Astrocyte (in vitro differentiated cells and primary cell): ENCODE data around the gene KIF23. TPM values are rescaled to one million over a fixed set of nuclear protein-coding genes. Genes with fewer than 3 reads are reported as not detected.
A peak's percentile ranks its signal among the peaks of the same experiment; 100 is the strongest.

ENCODE experiments used
- DNase-seq: peaks from one replicate; pipeline ENCODE4 v3.0.0-alpha.2; 2010; ENCODE audit warnings: low read depth
- FAIRE-seq: peaks from 2 replicates; lab custom pipeline; 2011; peaks lifted over from hg19 to GRCh38; lab: Jason Lieb, UNC
- H2AFZ ChIP-seq: 2 replicates; pipeline ENCODE4 v1.6.0; 2012; ENCODE audit warnings: low read depth, low read length, inconsistent platforms
- H3K27ac ChIP-seq: 2 replicates; pipeline ENCODE4 v1.5.1; 2011; ENCODE audit warnings: low read depth, low read length, inconsistent platforms
- H3K27me3 ChIP-seq: 2 replicates; pipeline ENCODE4 v1.6.0; 2011; ENCODE audit warnings: low read length, inconsistent platforms; ENCODE audit not compliant: insufficient read depth
- H3K36me3 ChIP-seq: 2 replicates; pipeline ENCODE4 v1.5.1; 2011; ENCODE audit warnings: low read length, inconsistent platforms; ENCODE audit not compliant: insufficient read depth
- H3K4me1 ChIP-seq: 2 replicates; pipeline ENCODE4 v1.5.1; 2011; ENCODE audit warnings: low read length, inconsistent platforms; ENCODE audit not compliant: insufficient read depth
- H3K4me2 ChIP-seq: 2 replicates; pipeline ENCODE4 v1.6.0; 2012; ENCODE audit warnings: low read length, inconsistent platforms
- H3K4me3 ChIP-seq: 2 replicates; pipeline ENCODE4 v1.5.1; 2011; ENCODE audit warnings: low read depth, mild to moderate bottlenecking, low read length, inconsistent platforms; ENCODE audit not compliant: insufficient read depth
- H3K79me2 ChIP-seq: 2 replicates; pipeline ENCODE4 v1.6.0; 2012; ENCODE audit warnings: mild to moderate bottlenecking, low read length, inconsistent platforms; ENCODE audit not compliant: insufficient read depth
- H3K9ac ChIP-seq: 2 replicates; pipeline ENCODE4 v1.6.0; 2012; ENCODE audit warnings: mild to moderate bottlenecking, low read length, inconsistent platforms
- H3K9me3 ChIP-seq: 2 replicates; pipeline ENCODE4 v1.5.1; 2012; ENCODE audit warnings: low read depth, mild to moderate bottlenecking, low read length, inconsistent platforms; ENCODE audit not compliant: insufficient read depth
- H4K20me1 ChIP-seq: 2 replicates; pipeline ENCODE4 v1.6.0; 2012; ENCODE audit warnings: low read length, inconsistent platforms; ENCODE audit not compliant: insufficient read depth
- H3K27ac Mint-ChIP-seq: one replicate; pipeline ENCODE4 v1.8.0; 2021; ENCODE audit warnings: mild to moderate bottlenecking, mixed read lengths; ENCODE audit not compliant: unreplicated experiment
- H3K27me3 Mint-ChIP-seq: one replicate; pipeline ENCODE4 v1.8.0; 2021; ENCODE audit warnings: low read depth, mixed read lengths; ENCODE audit not compliant: unreplicated experiment
- H3K36me3 Mint-ChIP-seq: one replicate; pipeline ENCODE4 v1.8.0; 2021; ENCODE audit warnings: low read depth, mixed read lengths; ENCODE audit not compliant: unreplicated experiment
- H3K4me1 Mint-ChIP-seq: one replicate; pipeline ENCODE4 v1.8.0; 2021; ENCODE audit warnings: low read depth, mixed read lengths; ENCODE audit not compliant: unreplicated experiment
- H3K4me3 Mint-ChIP-seq: one replicate; pipeline ENCODE4 v1.8.0; 2021; ENCODE audit warnings: mild to moderate bottlenecking, moderate library complexity, mixed read lengths; ENCODE audit not compliant: unreplicated experiment
- H3K9me3 Mint-ChIP-seq: one replicate; pipeline ENCODE4 v1.8.0; 2021; ENCODE audit warnings: mild to moderate bottlenecking, mixed read lengths; ENCODE audit not compliant: unreplicated experiment
- EZH2 ChIP-seq: IDR thresholded peaks from 2 replicates; pipeline ENCODE4 v1.6.1; 2012; ENCODE audit warnings: mild to moderate bottlenecking, low read length, inconsistent platforms; ENCODE audit not compliant: insufficient read depth
- total RNA-seq: library from RNA; stranded (reverse); gene quantifications from 2 replicates; pipeline ENCODE4 v1.2.1, GENCODE V29; 2021
- TF ChIP-seq, protein P1 (sequence below): IDR thresholded peaks from 2 replicates; pipeline ENCODE4 v1.5.1; 2011; ENCODE audit warnings: low read depth, mild to moderate bottlenecking, inconsistent platforms, low read length, moderate library complexity; ENCODE audit not compliant: insufficient read depth

The KIF23 gene
- total RNA-seq, 1 donor from 2014 or later, result 11.8 TPM

DNA sequence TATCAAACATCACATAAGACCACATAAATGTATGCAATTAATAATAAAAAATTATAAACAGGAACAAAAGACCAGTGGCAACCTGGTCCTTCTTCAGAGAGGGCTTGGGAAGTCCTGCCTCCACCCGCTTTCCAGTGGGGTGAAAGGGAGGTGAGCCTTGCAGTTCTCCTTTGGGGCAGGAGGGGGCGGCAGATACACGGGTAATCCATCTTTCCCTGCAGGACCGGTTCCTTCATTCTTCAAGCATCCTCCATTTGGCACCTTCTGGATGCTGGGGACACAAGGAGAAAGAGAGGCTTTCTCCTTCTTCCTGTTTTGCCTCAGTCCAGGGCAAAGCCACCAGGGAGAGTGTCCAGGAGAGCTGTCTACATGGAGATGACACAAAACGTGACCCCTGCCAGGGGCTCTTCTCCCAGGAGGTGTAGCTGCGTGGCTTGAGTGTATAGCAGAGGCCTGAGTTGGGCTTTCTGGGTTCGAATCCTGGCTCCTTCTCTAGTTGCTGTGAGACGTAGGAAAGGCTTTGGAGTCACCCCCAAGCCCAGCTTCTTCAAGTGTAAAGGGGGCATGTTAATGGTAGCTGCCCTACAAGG lies 61.7 kb downstream of the KIF23 start:
- no peak overlapping the region for H2AFZ ChIP-seq
- no peaks in the 10 kb centered on the region for H3K36me3 ChIP-seq
- no peak overlapping the region for H3K27ac ChIP-seq
- H3K27me3 Mint-ChIP-seq, result peaks cover 26% of the 10 kb centered on the region
- FAIRE-seq (no peak), DNase-seq (peak; percentile 40)
- no peak overlapping the region for H3K27ac Mint-ChIP-seq
- H3K9me3 ChIP-seq, result no peaks in the 10 kb centered on the region
- no peaks in the 10 kb centered on the region for H3K27me3 ChIP-seq
- no peak overlapping the region for H3K4me2 ChIP-seq
- peaks cover 2% of the 10 kb centered on the region for H3K36me3 Mint-ChIP-seq
- peaks cover 14% of the 10 kb centered on the region for H3K4me1 ChIP-seq
- H3K9me3 Mint-ChIP-seq, result no peaks in the 10 kb centered on the region
- no peak overlapping the region for H3K4me3 ChIP-seq
- H4K20me1 ChIP-seq, result no peaks in the 10 kb centered on the region
- no peak for TF ChIP-seq EZH2
- TF ChIP-seq, protein P1, sequence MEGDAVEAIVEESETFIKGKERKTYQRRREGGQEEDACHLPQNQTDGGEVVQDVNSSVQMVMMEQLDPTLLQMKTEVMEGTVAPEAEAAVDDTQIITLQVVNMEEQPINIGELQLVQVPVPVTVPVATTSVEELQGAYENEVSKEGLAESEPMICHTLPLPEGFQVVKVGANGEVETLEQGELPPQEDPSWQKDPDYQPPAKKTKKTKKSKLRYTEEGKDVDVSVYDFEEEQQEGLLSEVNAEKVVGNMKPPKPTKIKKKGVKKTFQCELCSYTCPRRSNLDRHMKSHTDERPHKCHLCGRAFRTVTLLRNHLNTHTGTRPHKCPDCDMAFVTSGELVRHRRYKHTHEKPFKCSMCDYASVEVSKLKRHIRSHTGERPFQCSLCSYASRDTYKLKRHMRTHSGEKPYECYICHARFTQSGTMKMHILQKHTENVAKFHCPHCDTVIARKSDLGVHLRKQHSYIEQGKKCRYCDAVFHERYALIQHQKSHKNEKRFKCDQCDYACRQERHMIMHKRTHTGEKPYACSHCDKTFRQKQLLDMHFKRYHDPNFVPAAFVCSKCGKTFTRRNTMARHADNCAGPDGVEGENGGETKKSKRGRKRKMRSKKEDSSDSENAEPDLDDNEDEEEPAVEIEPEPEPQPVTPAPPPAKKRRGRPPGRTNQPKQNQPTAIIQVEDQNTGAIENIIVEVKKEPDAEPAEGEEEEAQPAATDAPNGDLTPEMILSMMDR, result peak; percentile 97
- H3K4me3 Mint-ChIP-seq, result no peak overlapping the region
- H3K9ac ChIP-seq, result no peak overlapping the region
- H3K79me2 ChIP-seq, result no peaks in the 10 kb centered on the region
- peaks cover 7% of the 10 kb centered on the region for H3K4me1 Mint-ChIP-seq

GRCh38 chr15:69476704-69477473 lies 62.7 kb downstream of the KIF23 start:
- DNase-seq, result no peak
- no peak overlapping the region for H3K27ac Mint-ChIP-seq

More at GRCh38 chr15:69476704-69477473, 62.7 kb downstream of the KIF23 start:
- H3K36me3 Mint-ChIP-seq, result peaks cover 2% of the 10 kb centered on the region
- no peak for TF ChIP-seq EZH2
- TF ChIP-seq, protein P1, result no peak
- Histone ChIP-seq H3K9me3 (no peaks in the 10 kb centered on the region), H3K27ac (no peak overlapping the region), H3K4me2 (no peak overlapping the region), H3K4me1 (peaks cover 14% of the 10 kb centered on the region), H3K36me3 (no peaks in the 10 kb centered on the region), H4K20me1 (no peaks in the 10 kb centered on the region), H3K9ac (no peak overlapping the region), H3K27me3 (no peaks in the 10 kb centered on the region), H2AFZ (no peak overlapping the region), H3K4me3 (no peak overlapping the region), H3K79me2 (no peaks in the 10 kb centered on the region)
- no peaks in the 10 kb centered on the region for H3K9me3 Mint-ChIP-seq
- no peak overlapping the region for H3K4me3 Mint-ChIP-seq
- no peak for FAIRE-seq
- H3K27me3 Mint-ChIP-seq, result peaks cover 26% of the 10 kb centered on the region
- peaks cover 7% of the 10 kb centered on the region for H3K4me1 Mint-ChIP-seq
